NCI-H2029 (cell line): ENCODE results near the gene QARS1.

Source experiments
- DNase-seq: peaks from one replicate; lab custom pipeline; 2025; lab: John Stamatoyannopoulos, UW

QARS1 gene

DNA sequence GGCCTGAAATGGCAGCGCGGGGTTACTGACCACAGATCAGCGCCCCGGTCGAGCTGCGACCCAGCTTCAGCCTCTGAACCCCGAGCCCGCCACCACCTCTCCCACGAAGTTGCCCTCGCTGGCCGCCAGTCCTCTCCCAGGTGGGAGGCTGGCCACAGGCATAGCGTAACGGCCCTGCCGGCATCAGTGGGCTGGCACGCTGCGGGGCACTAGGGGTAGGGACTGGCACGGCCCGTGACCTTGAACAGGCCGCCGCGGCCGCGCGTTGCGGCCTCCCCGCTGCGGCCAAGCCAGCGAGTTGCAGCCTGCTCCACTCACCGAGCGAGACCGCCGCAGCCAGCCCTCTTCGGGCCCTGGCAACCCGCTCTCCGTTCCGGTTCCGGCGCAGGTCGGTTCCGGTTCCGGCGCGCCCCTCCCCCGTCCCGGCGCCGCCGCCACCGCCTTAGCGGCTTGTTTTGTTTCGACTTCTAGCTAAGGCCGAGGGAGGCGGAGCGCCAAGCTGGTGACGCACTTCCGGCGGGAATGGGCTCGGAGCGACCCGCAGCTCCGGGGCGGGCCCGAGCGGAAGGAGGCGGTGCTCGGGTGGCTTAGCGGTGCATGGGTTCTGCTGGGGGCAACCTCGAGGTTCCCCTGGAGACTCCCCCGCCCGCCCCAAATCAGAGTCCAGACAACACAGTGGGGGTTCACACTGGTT lies 16.0 kb upstream of the QARS1 start, which contains the start of gene USP19:
USP19 (minus strand) TSS at position 386 of the 694 bp plus-strand sequence. CDS start 1,678 bp downstream, outside the sequence.
- peak; percentile 94 for DNase-seq

DNA sequence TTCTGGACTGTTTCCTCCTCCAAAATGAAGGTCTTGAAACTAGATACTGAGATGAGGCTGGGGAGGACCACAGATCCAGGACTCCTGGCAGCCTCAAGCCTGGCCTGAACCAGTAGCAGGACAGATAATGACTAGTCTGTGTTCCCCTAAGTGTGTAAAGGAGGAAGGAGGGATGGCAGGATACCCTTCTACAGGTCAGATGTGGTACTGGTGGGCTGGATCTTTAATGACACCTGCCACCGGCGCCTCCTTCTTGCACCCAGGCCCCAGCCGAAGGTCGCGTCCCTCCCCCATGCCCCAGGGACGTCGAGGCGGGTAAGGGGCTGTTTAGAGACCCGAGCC lies 15.5 kb upstream of the QARS1 start:
- no peak for DNase-seq

DNA sequence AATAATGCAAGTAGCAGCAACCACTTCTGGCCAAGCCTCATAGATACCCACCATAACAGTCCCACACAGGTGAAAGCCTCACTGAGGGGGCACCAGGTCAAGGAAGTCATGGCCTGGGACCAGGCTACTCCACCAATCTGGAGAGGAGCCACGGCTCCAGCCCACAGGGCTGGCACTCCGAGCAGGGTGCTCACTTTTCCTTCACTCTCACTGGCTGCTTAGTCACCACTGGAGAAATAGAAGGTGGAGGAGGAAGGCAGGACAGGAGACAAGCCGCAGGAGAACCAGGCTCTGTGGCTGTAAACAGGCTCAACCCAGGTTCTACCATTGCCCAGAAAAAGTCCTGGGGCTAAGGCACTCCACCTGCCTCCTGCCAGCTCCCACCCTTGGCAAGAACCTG lies 14.9 kb upstream of the QARS1 start:
- DNase-seq, result no peak

DNA sequence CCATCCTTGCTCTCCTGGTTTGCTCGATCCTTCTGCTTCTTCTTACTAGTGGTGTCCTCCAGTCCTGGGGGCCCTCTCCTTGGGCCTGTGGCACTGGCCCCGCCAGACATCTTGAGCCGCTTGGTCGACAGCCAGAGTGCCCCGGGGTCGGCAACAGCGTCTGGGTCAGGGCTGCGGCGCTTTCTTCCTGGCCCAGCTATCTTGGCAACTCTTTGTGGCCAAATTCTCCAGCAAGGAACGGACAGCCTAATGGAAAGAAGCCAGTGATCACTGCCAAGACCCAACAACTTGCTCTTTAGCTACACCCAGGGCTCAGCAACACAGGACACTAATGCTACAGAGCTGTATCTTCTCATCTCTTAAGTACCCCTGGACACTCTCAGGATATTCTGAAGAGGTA lies 14.5 kb upstream of the QARS1 start:
- DNase-seq, result no peak

DNA sequence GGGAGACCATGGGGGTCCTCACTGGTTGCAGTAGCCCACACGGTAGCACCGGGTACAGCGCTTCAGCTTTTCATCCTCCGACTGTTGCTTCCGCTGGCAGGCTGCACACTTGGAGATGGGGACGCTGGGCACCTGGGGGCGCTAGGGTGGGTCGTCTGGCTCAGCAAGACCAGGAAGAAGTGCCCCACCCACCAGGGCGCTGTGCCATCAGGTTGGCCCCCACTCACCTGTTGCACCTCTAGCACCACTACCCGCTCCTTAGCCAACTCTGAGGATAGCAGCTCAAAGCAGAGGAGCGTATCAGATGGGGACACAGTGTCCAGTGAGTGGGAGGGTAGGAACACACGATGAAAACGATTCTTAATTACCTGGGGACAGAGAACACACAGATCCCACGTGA lies 7.7 kb upstream of the QARS1 start:
- no peak for DNase-seq

DNA sequence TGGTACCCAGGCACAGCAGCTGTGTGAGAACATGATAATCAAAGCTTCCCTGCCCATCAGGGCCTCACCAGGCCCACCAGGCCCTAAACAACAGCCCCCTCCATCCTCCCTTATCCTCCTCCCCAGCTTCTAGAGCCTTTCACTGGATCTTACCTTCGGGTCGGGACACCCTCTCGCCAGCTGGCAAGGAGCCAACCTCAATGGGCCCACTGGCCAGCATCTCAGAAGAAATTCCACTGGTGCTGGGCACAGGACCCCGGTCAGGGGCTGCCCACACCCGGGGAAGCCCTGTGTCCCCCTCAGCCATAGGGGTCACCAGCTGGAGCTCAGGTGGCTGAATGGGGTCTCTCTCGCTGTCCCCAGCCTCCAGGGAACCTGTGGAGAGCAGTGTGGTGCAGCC lies 6.8 kb upstream of the QARS1 start:
- DNase-seq, result no peak

DNA sequence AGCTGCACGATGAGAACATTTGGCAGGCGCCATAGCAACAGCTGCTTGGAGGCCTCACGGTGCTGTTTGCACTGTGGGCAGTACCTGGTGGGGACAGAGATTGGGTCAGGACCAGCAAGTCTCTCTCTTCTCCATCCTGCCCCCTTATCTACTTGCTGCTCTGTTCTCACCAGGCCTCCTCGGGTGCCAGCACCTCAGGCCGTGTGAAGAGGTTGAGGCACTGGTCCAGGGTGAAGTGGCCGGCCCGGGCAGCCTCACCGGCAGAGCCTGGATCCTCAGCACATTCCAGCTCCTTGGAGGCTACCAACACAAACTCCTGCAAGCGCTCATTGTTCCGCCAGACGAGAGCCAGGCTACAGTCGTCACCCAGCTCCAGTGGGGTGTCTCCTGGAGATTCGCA lies 6.2 kb upstream of the QARS1 start:
- DNase-seq, result no peak

DNA sequence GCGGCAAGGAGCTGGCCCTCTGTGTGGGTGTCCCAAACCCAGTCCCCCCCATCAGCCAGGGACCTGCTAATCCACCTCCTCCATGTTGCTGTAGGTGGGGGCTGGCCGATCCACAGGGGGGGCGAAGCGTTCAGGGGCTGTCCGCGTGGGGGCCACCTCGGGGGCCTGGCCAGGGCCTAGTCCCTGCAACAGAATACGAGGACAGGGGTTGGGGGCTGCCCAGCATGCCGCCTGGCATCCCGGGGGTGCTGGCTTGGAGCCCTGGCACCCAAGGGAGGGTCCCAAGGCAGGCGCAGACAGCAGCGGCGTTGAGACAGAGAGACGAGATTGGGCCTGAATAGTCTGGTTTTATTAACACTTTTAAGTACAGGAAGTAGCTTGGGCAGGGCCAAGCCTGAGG lies 3.8 kb upstream of the QARS1 start:
- no peak for DNase-seq

DNA sequence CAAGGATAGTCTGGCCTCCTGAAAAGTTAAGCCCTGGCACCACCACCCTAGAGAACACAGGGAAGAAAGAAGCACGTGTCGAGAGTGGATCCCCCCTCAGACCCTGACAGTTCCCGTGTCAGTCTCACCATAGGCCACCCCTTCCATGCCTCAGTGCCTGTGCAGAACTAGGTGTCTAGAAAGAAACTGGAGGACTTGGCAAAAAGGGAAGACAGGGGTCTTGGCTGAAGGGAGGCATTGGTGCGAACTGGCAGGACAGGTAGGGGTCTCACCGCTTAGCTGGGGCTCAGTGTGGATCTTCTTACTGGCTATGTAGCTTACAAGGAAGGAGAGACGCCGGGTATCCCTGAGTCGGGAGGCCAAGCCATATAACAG lies 518 bp downstream of the QARS1 start:
- DNase-seq, result no peak

DNA sequence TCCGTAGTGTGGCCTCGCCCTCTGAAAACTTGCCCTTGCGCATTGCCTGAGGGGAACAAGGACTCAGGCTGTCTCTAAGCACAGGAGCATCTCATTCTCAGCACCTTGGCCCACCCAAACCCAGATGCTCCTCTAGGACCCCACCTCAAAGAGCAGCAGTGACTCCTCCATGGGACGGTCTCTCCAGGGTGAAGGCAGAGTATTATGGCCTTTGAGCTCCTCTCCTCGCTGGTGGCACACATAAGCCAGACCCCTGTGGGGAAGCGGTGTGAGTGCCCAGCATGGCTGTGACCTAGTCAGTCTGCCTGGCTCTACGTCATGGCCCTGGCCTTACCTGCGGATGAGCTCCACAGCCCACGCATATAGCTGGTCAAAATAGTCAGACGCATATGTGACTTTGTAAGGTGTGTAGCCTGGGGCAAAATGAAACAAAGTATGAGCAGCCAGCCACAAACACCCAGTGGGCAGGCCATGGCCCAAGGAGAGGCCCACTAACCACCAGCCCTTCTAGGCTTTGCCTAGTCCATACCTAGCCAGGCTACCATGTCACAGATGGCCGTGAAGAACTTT lies 4.4 kb downstream of the QARS1 start:
- no peak for DNase-seq

DNA sequence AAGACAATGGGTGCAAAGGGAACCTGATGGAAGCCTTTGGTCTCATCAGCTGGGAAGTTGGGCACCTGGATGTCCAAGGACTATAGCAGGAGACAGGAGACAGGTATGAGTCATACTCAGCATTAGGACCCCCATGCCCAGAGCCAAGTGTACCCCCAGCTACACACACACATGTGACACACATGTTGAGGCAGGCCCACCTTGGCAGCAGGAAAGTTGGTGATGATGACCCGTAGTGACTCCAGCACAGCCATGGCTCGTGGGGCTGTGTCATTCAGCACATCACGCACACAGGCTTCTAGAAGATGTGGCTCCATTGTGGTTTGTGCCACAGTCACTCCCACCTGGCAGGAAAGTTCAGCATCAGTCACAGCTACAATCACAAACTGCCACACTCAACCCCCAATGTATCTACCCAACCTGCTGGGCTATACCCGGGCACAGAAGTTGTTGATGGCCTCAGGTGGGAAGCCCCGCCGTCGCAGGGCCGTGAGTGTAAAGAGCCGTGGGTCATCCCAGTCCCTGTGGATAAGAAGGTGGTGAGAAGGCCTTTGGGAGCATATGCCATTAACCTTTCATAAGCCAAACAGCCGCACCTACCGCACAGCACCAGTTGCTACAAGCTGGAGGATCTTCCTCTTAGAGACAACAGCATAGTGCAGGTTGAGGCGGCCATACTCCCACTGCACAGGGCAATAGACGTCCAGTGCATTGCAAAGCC lies 5.5 kb downstream of the QARS1 start:
- no peak for DNase-seq

DNA sequence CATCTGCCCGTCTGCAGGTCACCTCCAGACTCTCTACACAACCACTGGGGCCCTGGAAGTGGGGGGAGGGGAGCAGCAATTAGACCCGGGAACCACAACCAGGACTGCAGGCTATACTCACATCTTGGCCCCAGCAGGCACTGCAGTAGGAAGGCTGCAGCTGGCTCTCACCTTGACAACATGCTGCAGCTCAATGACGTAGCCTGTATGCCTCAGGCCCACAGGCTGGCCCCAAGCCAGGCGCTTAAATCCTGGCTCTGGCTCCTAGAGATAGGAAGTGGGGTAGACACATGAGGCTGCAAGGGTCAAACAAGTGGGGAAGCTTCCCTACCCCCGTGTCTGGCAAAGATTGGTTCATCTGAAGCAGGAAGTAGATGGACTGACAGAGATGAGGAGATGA lies 6.1 kb downstream of the QARS1 start:
- peak; percentile 83 for DNase-seq

DNA sequence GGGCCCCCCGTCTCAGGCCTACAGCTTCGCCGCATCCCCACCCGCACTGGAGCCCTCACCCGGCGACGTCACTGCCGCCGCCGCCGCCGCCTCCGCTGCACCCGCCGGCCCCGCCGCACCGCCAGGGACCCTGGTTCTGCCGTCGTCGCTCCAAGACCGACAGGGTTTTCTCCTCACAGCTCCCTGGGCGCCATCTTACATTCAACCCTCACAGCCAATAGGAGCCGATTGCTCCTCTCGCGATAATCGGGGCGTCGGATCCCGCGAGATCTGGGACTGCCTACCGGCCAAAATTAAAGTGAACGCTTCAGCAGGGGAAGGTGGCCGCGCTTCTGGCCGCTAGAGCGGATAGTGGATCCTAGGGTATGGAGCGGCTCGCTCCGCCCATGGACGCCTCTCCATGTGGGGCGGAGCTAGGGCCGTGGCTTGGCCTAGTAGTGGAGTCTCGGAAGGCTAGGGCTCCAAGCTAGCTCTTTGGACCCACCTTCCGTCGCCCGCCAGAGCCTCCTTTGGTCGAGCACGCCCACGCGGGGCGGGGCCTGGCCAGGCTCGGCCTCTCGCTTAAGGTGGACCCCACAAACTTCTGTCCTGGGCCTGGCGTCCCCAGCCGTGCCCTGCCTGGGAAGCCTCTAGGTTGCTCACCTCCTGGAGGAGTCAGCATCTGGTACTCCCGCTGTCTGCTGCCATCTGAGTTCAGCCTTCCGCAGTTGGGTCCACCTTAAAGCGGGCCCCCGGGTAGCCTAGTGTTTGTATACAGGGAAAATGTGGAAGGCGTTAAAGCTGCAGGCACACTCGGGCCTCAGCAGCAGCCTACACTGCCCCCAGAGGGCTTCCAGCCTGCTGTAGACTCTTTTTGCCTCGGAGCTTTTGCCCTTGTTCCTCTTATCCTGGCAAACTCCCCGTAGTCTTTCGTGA lies 10.4 kb downstream of the QARS1 start, which contains the start of gene QRICH1:
QRICH1 (minus strand) TSS at position 219 of the 915 bp plus-strand sequence. CDS start 17,054 bp downstream, outside the sequence.
- peak; percentile 95 for DNase-seq

DNA sequence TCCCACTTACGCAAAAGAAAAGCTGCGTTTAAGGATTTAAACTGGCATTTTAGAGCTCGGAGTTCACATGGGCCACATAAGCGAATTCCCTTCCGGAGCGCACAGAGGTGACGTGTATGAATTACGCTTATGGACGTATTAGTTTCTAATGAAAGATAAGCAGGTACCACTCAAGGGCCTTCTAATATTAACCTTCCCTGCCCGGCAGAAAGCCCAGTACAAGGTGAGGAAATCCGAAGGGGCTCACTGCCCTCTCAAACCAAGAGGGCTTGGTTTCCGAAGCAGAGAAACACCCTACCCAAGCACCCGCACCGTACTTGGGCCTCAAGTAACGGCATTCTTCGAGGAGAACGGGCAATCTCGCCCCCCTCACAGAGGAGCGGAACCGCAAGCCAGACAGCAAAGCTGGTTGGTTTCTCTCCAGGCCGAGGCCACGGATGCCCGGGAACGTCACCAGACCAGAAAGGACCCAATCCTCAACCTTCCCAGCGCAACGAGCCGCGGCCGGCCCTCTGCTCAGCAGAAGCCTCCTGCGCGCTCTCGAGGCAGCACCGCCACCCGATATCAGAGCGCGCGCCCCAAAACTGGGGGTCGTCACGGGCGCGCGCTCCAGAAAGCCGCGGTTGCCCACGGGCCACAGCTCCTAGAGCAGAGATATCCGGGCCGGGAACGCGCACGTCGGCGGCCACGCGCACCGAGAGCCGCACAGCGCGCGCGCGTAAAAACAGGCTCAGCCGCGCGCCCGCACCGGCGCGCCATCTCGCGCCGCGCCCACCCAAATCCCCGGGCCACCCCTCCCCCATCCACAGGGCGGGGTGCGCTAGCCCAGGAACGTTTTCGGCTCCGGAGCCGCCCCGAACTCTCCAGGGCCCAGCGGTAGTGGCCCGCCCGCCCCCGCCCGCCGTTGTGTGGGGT lies 11.4 kb downstream of the QARS1 start:
- peak; percentile 45 for DNase-seq

DNA sequence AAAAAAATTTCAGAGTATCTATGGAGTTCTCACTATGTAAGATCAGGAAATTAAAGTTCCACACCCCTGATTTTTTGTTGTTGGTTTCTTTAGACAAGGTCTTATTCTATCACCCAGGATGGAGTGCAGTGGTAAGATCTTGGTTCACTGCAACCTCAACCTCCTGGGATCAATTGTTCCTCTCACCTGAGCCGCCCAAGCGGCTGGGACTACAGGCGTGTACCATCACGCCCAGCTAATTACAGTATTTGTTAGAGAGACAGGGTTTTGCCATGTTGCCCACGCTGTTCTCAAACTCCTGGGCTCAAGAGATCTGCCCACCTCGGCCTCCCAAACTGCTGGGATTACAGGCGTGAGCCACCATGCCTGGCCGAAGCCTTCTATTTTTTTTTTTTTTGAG lies 23.1 kb downstream of the QARS1 start:
- DNase-seq, result no peak

DNA sequence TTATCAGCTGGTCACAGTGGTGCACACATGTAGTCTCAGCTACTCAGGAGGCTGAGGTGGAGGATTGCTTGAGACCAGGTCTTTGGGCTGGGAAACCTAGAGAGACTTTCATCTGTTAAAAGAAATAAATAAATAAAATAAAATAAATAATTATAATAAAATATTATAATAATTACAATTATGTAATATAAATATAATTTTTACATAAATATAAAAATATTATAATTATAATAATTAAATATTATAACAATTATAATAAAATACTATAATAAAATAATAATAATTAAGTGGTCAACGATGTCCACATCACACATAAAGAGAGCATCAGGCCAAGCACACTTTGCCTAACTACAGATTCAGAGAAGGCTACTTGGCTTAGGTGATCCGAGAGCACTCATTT lies 25.3 kb downstream of the QARS1 start:
- no peak for DNase-seq

DNA sequence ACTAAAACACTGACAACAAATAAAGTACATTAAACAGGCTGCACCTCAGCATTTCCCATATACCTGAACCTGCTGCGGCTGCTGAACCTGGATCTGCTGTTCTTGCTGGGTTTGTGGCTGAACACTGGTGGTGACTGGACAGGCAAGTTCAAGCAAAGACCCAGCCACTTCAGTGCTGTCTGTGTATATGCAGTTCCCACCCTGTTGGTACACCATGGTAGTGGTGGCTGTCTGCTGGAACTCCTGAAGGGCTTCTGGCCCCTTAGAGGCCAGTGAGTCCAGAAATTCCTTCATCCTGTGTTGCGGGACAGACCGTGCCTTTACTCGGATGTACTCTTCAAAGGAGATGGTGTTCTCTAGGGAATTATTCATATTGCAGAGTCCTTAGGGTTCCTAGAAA lies 27.9 kb downstream of the QARS1 start:
- no peak for DNase-seq

DNA sequence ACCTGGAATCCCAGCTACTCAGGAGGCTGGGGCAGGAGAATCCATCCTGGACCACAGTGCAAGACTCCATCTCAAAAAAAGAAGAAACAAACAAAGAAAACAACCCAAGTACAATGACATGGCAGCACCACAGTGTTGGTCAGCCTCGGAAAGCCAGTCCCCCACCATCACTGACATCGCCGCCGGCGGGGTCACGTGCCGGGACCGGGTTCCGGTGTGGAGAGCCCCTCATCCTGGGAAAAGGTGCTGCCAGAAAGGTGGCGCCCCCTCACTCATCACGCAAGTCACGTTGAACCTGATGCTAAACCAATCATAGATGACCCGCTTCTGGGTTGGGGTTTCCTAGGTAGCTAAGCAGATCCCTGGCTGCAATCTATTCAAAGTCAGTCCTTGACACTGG lies 28.4 kb downstream of the QARS1 start:
- DNase-seq, result no peak

DNA sequence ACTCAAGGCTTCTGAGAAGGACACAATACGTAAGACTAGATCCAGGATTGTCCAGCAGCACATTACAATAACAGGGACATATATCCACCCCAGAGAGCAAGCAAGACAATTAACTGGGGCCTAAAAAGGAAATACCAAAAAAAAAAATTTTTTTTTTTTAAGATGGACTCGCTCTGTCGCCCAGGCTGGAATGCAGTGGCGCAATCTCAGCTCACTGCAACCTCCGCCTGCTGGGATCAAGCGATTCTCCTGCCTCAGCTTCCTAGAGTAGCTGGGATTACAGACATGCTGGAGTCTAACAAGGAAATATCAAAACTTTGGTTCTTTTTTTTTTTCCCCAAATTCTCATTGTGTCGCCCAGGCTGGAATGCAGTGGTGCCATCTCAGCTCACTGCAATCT lies 46.5 kb downstream of the QARS1 start:
- no peak for DNase-seq

DNA sequence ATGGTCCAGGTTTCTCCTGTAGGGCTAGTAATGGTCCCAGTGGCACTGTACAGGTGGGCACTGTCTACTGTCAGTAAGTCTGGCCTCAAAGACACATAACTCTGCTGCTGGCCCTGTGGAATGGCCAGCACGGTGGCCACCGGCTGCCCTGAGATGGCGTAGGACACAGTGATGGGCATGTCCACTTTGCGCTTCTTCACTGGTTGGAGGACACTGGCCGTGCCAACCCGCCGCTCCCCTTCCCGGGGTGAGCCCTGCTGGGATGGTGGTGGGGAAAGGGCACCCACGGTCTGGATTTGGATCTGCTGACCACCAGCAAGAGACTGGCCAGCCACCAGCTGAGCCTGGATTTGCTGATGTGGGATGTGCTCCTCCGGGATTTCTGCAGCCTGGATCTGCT lies 47.3 kb downstream of the QARS1 start:
- no peak for DNase-seq

DNA sequence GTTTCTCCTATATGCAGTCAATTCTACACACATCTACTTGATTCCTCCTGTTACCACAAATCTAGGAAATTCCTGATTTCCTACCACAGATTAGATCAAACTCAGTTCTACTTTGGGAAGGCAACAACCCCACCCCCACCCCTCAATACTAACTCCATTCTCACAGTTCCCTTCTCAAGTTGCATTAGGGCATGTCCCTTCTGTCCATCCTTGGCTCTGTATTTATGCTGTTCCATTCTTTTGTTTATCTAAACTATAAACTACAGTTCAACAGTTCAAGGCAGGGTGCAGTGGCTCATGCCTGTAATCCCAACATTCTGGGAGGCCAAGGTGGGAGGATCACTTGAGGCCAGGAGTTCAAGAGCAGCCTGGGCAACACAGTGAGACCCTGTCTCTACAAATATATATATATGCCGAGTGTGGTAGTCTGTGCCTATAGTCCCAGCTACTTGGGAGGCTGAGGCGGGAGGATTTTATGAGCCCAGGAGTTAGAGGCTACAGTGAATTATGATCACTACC lies 50.2 kb downstream of the QARS1 start:
- DNase-seq, result no peak
